ENCODE data around the gene STAP2.

The STAP2 gene

GRCh38 chr19:4310247-4311121, 28.1 kb downstream of the STAP2 start:
- Mint-ChIP-seq H3K27me3 (no peaks in the 10 kb centered on the region), H3K27ac (no peak overlapping the region), H3K9me3 (ENCODE audit: low read depth) (no peaks in the 10 kb centered on the region), H3K4me1 (ENCODE audit: low read depth) (no peaks in the 10 kb centered on the region), H3K36me3 (no peaks in the 10 kb centered on the region), H3K4me3 (no peak overlapping the region)

GRCh38 chr19:4305659-4306058, 33.0 kb downstream of the STAP2 start:
- Mint-ChIP-seq H3K4me3 (peak overlapping the region; percentile 65), H3K27ac (no peak overlapping the region), H3K9me3 (ENCODE audit: low read depth) (no peaks in the 10 kb centered on the region), H3K36me3 (no peaks in the 10 kb centered on the region), H3K27me3 (no peaks in the 10 kb centered on the region), H3K4me1 (ENCODE audit: low read depth) (peaks cover 26% of the 10 kb centered on the region)

- Mint-ChIP-seq H3K4me3 (peak overlapping the region; percentile 65), H3K4me1 (ENCODE audit: low read depth) (peaks cover 29% of the 10 kb centered on the region), H3K9me3 (ENCODE audit: low read depth) (no peaks in the 10 kb centered on the region), H3K27ac (no peak overlapping the region), H3K27me3 (no peaks in the 10 kb centered on the region), H3K36me3 (no peaks in the 10 kb centered on the region)
Measured at GRCh38 chr19:4305257-4305612, 33.4 kb downstream of the STAP2 start.

- Mint-ChIP-seq H3K4me1 (ENCODE audit: low read depth) (peaks cover 29% of the 10 kb centered on the region), H3K4me3 (peak within 1 kb of the TSS; percentile 73), H3K27ac (peak within 1 kb of the TSS; percentile 22), H3K36me3 (no peaks in the 10 kb centered on the region), H3K9me3 (ENCODE audit: low read depth) (no peaks in the 10 kb centered on the region), H3K27me3 (no peaks in the 10 kb centered on the region)
Measured at GRCh38 chr19:4304538-4305256, 33.9 kb downstream of the STAP2 start, which contains the start of gene FSD1. Gene FSD1 (plus strand): TSS chr19:4304598. CDS start chr19:4304747, 149 bp downstream.

GRCh38 chr19:4303819-4304537, 34.6 kb downstream of the STAP2 start:
- Mint-ChIP-seq H3K27ac (peak overlapping the region; percentile 22), H3K27me3 (no peaks in the 10 kb centered on the region), H3K4me3 (peak overlapping the region; percentile 73), H3K9me3 (ENCODE audit: low read depth) (no peaks in the 10 kb centered on the region), H3K36me3 (no peaks in the 10 kb centered on the region), H3K4me1 (ENCODE audit: low read depth) (peaks cover 33% of the 10 kb centered on the region)

GRCh38 chr19:4302243-4302640, 36.4 kb downstream of the STAP2 start, which contains the start of gene TMIGD2:
Gene TMIGD2 (minus strand): TSS chr19:4302389. CDS start chr19:4302385, 4 bp downstream.
- no peaks in the 10 kb centered on the region for H3K9me3 Mint-ChIP-seq (ENCODE audit: low read depth)
- peak within 1 kb of the TSS; percentile 96 for H3K27ac Mint-ChIP-seq
- peaks cover 44% of the 10 kb centered on the region for H3K4me1 Mint-ChIP-seq (ENCODE audit: low read depth)
- H3K36me3 Mint-ChIP-seq, result peaks cover 3% of the 10 kb centered on the region
- no peaks in the 10 kb centered on the region for H3K27me3 Mint-ChIP-seq
- peak within 1 kb of the TSS; percentile 92 for H3K4me3 Mint-ChIP-seq

- H3K4me1 Mint-ChIP-seq (ENCODE audit: low read depth), result peaks cover 47% of the 10 kb centered on the region
Measured at GRCh38 chr19:4301590-4302242, 36.9 kb downstream of the STAP2 start.

GRCh38 chr19:4300589-4300988, 38.0 kb downstream of the STAP2 start:
- Mint-ChIP-seq H3K36me3 (peaks cover 3% of the 10 kb centered on the region), H3K4me3 (peak overlapping the region; percentile 72), H3K4me1 (ENCODE audit: low read depth) (peaks cover 49% of the 10 kb centered on the region), H3K27me3 (no peaks in the 10 kb centered on the region), H3K9me3 (ENCODE audit: low read depth) (no peaks in the 10 kb centered on the region), H3K27ac (peak overlapping the region; percentile 76)

More at GRCh38 chr19:4301590-4302242, 36.9 kb downstream of the STAP2 start:
- Mint-ChIP-seq H3K27ac (peak overlapping the region; percentile 96), H3K27me3 (no peaks in the 10 kb centered on the region), H3K9me3 (ENCODE audit: low read depth) (no peaks in the 10 kb centered on the region), H3K36me3 (peaks cover 3% of the 10 kb centered on the region), H3K4me3 (peak overlapping the region; percentile 92)

GRCh38 chr19:4298810-4299550, 39.6 kb downstream of the STAP2 start:
- no peaks in the 10 kb centered on the region for H3K9me3 Mint-ChIP-seq (ENCODE audit: low read depth)
- H3K36me3 Mint-ChIP-seq, result peaks cover 3% of the 10 kb centered on the region
- peaks cover 43% of the 10 kb centered on the region for H3K4me1 Mint-ChIP-seq (ENCODE audit: low read depth)
- H3K27me3 Mint-ChIP-seq, result no peaks in the 10 kb centered on the region
- peak overlapping the region; percentile 72 for H3K27ac Mint-ChIP-seq
- no peak overlapping the region for H3K4me3 Mint-ChIP-seq

- H3K4me3 Mint-ChIP-seq, result no peak overlapping the region
- no peaks in the 10 kb centered on the region for H3K27me3 Mint-ChIP-seq
- H3K4me1 Mint-ChIP-seq (ENCODE audit: low read depth), result peaks cover 39% of the 10 kb centered on the region
- peaks cover 3% of the 10 kb centered on the region for H3K36me3 Mint-ChIP-seq
- peak overlapping the region; percentile 72 for H3K27ac Mint-ChIP-seq
- H3K9me3 Mint-ChIP-seq (ENCODE audit: low read depth), result no peaks in the 10 kb centered on the region
Measured at GRCh38 chr19:4297901-4298809, 40.5 kb downstream of the STAP2 start.

GRCh38 chr19:4295972-4296771, 42.5 kb downstream of the STAP2 start:
- peaks cover 3% of the 10 kb centered on the region for H3K36me3 Mint-ChIP-seq
- H3K4me3 Mint-ChIP-seq, result no peak overlapping the region
- no peaks in the 10 kb centered on the region for H3K9me3 Mint-ChIP-seq (ENCODE audit: low read depth)
- no peaks in the 10 kb centered on the region for H3K27me3 Mint-ChIP-seq
- H3K27ac Mint-ChIP-seq, result no peak overlapping the region
- peaks cover 25% of the 10 kb centered on the region for H3K4me1 Mint-ChIP-seq (ENCODE audit: low read depth)

- Mint-ChIP-seq H3K27me3 (no peaks in the 10 kb centered on the region), H3K4me1 (ENCODE audit: low read depth) (peaks cover 18% of the 10 kb centered on the region), H3K9me3 (ENCODE audit: low read depth) (no peaks in the 10 kb centered on the region), H3K4me3 (no peak overlapping the region), H3K27ac (no peak overlapping the region), H3K36me3 (peaks cover 3% of the 10 kb centered on the region)
Measured at GRCh38 chr19:4294389-4294788, 44.2 kb downstream of the STAP2 start.

All from activated naive CD8-positive, alpha-beta T cell (primary cell).